OCI-LY1 (cell line): ENCODE results near the gene CLSTN2.

Experiments used
- EZH2 ChIP-seq: fragments of 200-600 bp; sonication (generic), shearing (Covaris generic); IDR thresholded peaks from 2 replicates; pipeline ENCODE4 v1.8.0; 2017; ENCODE audit warnings: borderline replicate concordance, mixed run types, mild to moderate bottlenecking, antibody characterized with exemption, low read length, moderate library complexity, mixed read lengths
- TF ChIP-seq, protein P1 (sequence below): fragments of 200-600 bp; sonication (generic), shearing (Covaris generic); IDR thresholded peaks from 2 replicates; pipeline ENCODE4 v1.5.1; 2017; ENCODE audit warnings: mild to moderate bottlenecking, antibody characterized with exemption, low read length, moderate library complexity, mixed read lengths

DNA sequence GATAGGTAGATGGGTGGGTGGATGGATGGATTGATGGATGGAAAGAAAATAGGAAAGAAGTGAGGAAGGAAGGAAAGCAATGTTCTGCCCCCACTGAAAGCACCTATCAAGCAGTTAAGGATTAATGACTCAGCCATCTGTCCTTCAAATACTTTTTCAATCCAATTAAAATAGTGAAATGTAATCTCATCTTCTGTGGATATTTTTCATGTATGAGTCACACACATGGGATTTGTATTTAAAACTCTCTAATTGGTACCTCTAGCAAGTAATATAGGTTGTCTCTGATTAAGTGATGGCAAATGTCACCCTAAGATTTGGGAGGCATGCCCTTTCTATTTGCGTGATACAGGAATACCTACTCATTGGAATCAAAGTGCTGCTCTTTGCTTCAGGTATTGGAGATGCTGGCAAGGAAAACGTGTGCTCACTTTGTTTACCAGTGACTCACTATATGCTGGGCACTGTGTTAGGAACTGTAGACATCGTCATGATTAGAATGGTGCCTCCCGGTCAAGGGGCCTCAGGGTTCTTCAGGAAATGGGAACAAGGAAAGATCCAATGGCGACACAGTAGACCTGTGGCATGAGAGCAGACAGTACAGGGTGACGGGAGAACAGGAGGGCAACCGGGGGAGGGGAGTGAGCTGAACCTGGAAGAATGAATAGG, 230.1 kb downstream of the CLSTN2 start:
- TF ChIP-seq EZH2, result no peak
- TF ChIP-seq, protein P1, sequence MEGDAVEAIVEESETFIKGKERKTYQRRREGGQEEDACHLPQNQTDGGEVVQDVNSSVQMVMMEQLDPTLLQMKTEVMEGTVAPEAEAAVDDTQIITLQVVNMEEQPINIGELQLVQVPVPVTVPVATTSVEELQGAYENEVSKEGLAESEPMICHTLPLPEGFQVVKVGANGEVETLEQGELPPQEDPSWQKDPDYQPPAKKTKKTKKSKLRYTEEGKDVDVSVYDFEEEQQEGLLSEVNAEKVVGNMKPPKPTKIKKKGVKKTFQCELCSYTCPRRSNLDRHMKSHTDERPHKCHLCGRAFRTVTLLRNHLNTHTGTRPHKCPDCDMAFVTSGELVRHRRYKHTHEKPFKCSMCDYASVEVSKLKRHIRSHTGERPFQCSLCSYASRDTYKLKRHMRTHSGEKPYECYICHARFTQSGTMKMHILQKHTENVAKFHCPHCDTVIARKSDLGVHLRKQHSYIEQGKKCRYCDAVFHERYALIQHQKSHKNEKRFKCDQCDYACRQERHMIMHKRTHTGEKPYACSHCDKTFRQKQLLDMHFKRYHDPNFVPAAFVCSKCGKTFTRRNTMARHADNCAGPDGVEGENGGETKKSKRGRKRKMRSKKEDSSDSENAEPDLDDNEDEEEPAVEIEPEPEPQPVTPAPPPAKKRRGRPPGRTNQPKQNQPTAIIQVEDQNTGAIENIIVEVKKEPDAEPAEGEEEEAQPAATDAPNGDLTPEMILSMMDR, result no peak
